Hepatocyte (in vitro differentiated cells): ENCODE measurements around the gene STARD13. TPM values are rescaled to one million over a fixed set of nuclear protein-coding genes. Genes with fewer than 3 reads are reported as not detected.

ENCODE experiments used
- DNase-seq: peaks from one replicate; pipeline ENCODE4 v3.0.0-alpha.2; 2016; ENCODE audit warnings: low spot score
- H2AFZ ChIP-seq: fragments of 200-600 bp; sonication (generic); 2 replicates; pipeline ENCODE4 v1.6.0; 2016; ENCODE audit warnings: antibody characterized with exemption, mild to moderate bottlenecking
- H3K27ac ChIP-seq: fragments of 200-600 bp; sonication (generic); 2 replicates; pipeline ENCODE4 v1.5.1; 2016; ENCODE audit warnings: mild to moderate bottlenecking
- H3K27me3 ChIP-seq: fragments of 200-600 bp; sonication (generic); 2 replicates; pipeline ENCODE4 v1.6.1; 2016
- H3K36me3 ChIP-seq: fragments of 200-600 bp; sonication (generic); replicated peaks from 2 replicates; pipeline ENCODE4 v1.5.1; 2016; ENCODE audit warnings: low read depth; ENCODE audit not compliant: insufficient read depth
- H3K4me1 ChIP-seq: fragments of 200-600 bp; sonication (generic); 2 replicates; pipeline ENCODE4 v1.5.1; 2016; ENCODE audit warnings: mild to moderate bottlenecking, moderate library complexity; ENCODE audit not compliant: insufficient read depth
- H3K4me2 ChIP-seq: fragments of 200-600 bp; sonication (generic); 2 replicates; pipeline ENCODE4 v1.6.0; 2016
- H3K4me3 ChIP-seq: fragments of 200-600 bp; sonication (generic); 2 replicates; pipeline ENCODE4 v1.5.1; 2016; ENCODE audit warnings: mild to moderate bottlenecking
- H3K79me2 ChIP-seq: fragments of 200-600 bp; sonication (generic); 2 replicates; pipeline ENCODE4 v1.6.0; 2017; ENCODE audit warnings: mild to moderate bottlenecking
- H3K9me2 ChIP-seq: fragments of 200-600 bp; sonication (generic); replicated peaks from 2 replicates; pipeline ENCODE4 v1.6.0; 2017; ENCODE audit warnings: mild to moderate bottlenecking; ENCODE audit not compliant: insufficient read depth
- H3K9me3 ChIP-seq: fragments of 200-600 bp; sonication (generic); 2 replicates; pipeline ENCODE4 v1.5.1; 2016; ENCODE audit warnings: low read depth, mild to moderate bottlenecking
- H4K20me1 ChIP-seq: fragments of 200-600 bp; sonication (generic); 2 replicates; pipeline ENCODE4 v1.6.0; 2016; ENCODE audit warnings: mild to moderate bottlenecking; ENCODE audit not compliant: insufficient read depth, poor library complexity, severe bottlenecking
- CTCF ChIP-seq: fragments of 200-600 bp; sonication (generic); IDR thresholded peaks from 2 replicates; pipeline ENCODE4 v1.5.1; 2016; ENCODE audit warnings: antibody characterized with exemption, mild to moderate bottlenecking; ENCODE audit not compliant: poor library complexity
- EZH2 ChIP-seq: fragments of 200-600 bp; sonication (generic); IDR thresholded peaks from 2 replicates; pipeline ENCODE4 v1.6.1; 2016; ENCODE audit warnings: antibody characterized with exemption, mild to moderate bottlenecking, borderline replicate concordance
- EZH2phosphoT487 ChIP-seq: fragments of 200-600 bp; sonication (generic); IDR thresholded peaks from one replicate; pipeline ENCODE4 v1.6.1; 2018; ENCODE audit warnings: antibody characterized with exemption, mild to moderate bottlenecking, low read depth, moderate library complexity; ENCODE audit not compliant: unreplicated experiment, severe bottlenecking
- WGBS: methylation state at CpG from one replicate; pipeline ENCODE4 v1.1.6; 2016; ENCODE audit warnings: low lambda C conversion rate; ENCODE audit errors: missing lambda C conversion rate; 5-methylcytosine and 5-hydroxymethylcytosine counted together
- polyA plus RNA-seq: library from polyadenylated mRNA; unstranded; fragments of >200 nt; fragmentation: Nextera tagmentation; extraction: Ambion mirVana; gene quantifications from 2 replicates; pipeline ENCODE4 v1.2.1, GENCODE V29; 2016
- total RNA-seq: library from RNA; depleted of rRNA; stranded (reverse); fragments of >200 nt; gene quantifications from 2 replicates; pipeline ENCODE4 v1.2.3, GENCODE V29; 2014

Gene STARD13
- total and polyA plus RNA-seq, 2 experiments from 2014 or later = 5.4 to 13.5 TPM

GRCh38 chr13:33066329-33066728, 219.2 kb downstream of the STARD13 start:
- H3K9me2 ChIP-seq = no peaks in the 10 kb centered on the region
- no peaks in the 10 kb centered on the region for H3K27me3 ChIP-seq
- no peaks in the 10 kb centered on the region for H3K9me3 ChIP-seq
- H2AFZ ChIP-seq = no peak overlapping the region
- H3K4me2 ChIP-seq = no peak overlapping the region
- TF ChIP-seq CTCF = no peak
- TF ChIP-seq EZH2phosphoT487 = no peak
- TF ChIP-seq EZH2 = no peak
- no peak for DNase-seq
- H3K27ac ChIP-seq = no peak overlapping the region
- WGBS = 99% methylated on average over 18 of the region's 18 CpGs
- no peaks in the 10 kb centered on the region for H3K79me2 ChIP-seq
- H3K4me1 ChIP-seq = no peaks in the 10 kb centered on the region
- H3K4me3 ChIP-seq = no peak overlapping the region
- no peaks in the 10 kb centered on the region for H4K20me1 ChIP-seq
- H3K36me3 ChIP-seq = no peaks in the 10 kb centered on the region

GRCh38 chr13:33060815-33061214, 224.7 kb downstream of the STARD13 start:
- Histone ChIP-seq H3K4me2 (no peak overlapping the region), H4K20me1 (no peaks in the 10 kb centered on the region), H3K27me3 (no peaks in the 10 kb centered on the region), H2AFZ (no peak overlapping the region), H3K36me3 (no peaks in the 10 kb centered on the region), H3K79me2 (no peaks in the 10 kb centered on the region), H3K4me3 (no peak overlapping the region), H3K9me2 (no peaks in the 10 kb centered on the region), H3K9me3 (no peaks in the 10 kb centered on the region), H3K4me1 (no peaks in the 10 kb centered on the region), H3K27ac (no peak overlapping the region)
- WGBS = 98% methylated on average over 15 of the region's 15 CpGs
- DNase-seq = no peak
- TF ChIP-seq CTCF (no peak), EZH2phosphoT487 (no peak), EZH2 (no peak)

- H3K36me3 ChIP-seq = no peaks in the 10 kb centered on the region
- no peaks in the 10 kb centered on the region for H3K27me3 ChIP-seq
- H3K27ac ChIP-seq = no peak overlapping the region
- TF ChIP-seq EZH2 (no peak), CTCF (no peak), EZH2phosphoT487 (no peak)
- H3K79me2 ChIP-seq = no peaks in the 10 kb centered on the region
- 54% methylated on average over 3 of the region's 3 CpGs for WGBS
- no peaks in the 10 kb centered on the region for H4K20me1 ChIP-seq
- no peaks in the 10 kb centered on the region for H3K9me3 ChIP-seq
- H3K4me2 ChIP-seq = no peak overlapping the region
- no peak overlapping the region for H3K4me3 ChIP-seq
- no peak overlapping the region for H2AFZ ChIP-seq
- DNase-seq = no peak
- no peaks in the 10 kb centered on the region for H3K9me2 ChIP-seq
- H3K4me1 ChIP-seq = no peaks in the 10 kb centered on the region
Measured at GRCh38 chr13:33058776-33059327, 226.7 kb downstream of the STARD13 start.
